ENCODE measurements around the gene FDXR.
"Not testable (repeated sequence)": the region's sequence is repeated elsewhere in the genome, so short reads cannot be mapped to it uniquely, and the experiment has no call there.

FDXR gene

GRCh38 chr17:74874615-74875037 lies 1.8 kb upstream of the FDXR start:
- FAIRE-seq: no peak
- no peak for DNase-seq (ENCODE audit: insufficient read length, low spot score)

- FAIRE-seq (peak; percentile 28), DNase-seq (ENCODE audit: insufficient read length, low spot score) (no peak)
These were observed 1.2 kb upstream of the FDXR start for GRCh38 chr17:74873874-74874614.

GRCh38 chr17:74873037-74873873 lies 461 bp upstream of the FDXR start:
- FAIRE-seq (peak; percentile 93), DNase-seq (ENCODE audit: insufficient read length, low spot score) (peak; percentile 98)

- DNase-seq (ENCODE audit: insufficient read length, low spot score) (no peak), FAIRE-seq (no peak)
These were observed 1.3 kb downstream of the FDXR start for GRCh38 chr17:74871356-74872076.

GRCh38 chr17:74870512-74870911 lies 2.3 kb downstream of the FDXR start:
- FAIRE-seq: no peak
- DNase-seq (ENCODE audit: insufficient read length, low spot score): no peak

GRCh38 chr17:74870028-74870427 lies 2.8 kb downstream of the FDXR start:
- FAIRE-seq: not testable (repeated sequence)

GRCh38 chr17:74868908-74869255 lies 3.9 kb downstream of the FDXR start:
- FAIRE-seq (no peak), DNase-seq (ENCODE audit: insufficient read length, low spot score) (no peak)

More at GRCh38 chr17:74870028-74870427, 2.8 kb downstream of the FDXR start:
- not testable (repeated sequence) for DNase-seq (ENCODE audit: insufficient read length, low spot score)

GRCh38 chr17:74868251-74868907 lies 4.4 kb downstream of the FDXR start:
- FAIRE-seq (no peak), DNase-seq (ENCODE audit: insufficient read length, low spot score) (no peak)

- no peak for FAIRE-seq
- DNase-seq (ENCODE audit: insufficient read length, low spot score): no peak
These were observed 6.5 kb downstream of the FDXR start for GRCh38 chr17:74866198-74866835.

- no peak for DNase-seq (ENCODE audit: insufficient read length, low spot score)
- no peak for FAIRE-seq
These were observed 7.1 kb downstream of the FDXR start for GRCh38 chr17:74865504-74866197.

GRCh38 chr17:74864866-74865395 lies 7.9 kb downstream of the FDXR start:
- DNase-seq (ENCODE audit: insufficient read length, low spot score): peak; percentile 87
- peak; percentile 92 for FAIRE-seq

GRCh38 chr17:74864297-74864865 lies 8.4 kb downstream of the FDXR start:
- no peak for DNase-seq (ENCODE audit: insufficient read length, low spot score)
- FAIRE-seq: no peak

- FAIRE-seq: no peak
- DNase-seq (ENCODE audit: insufficient read length, low spot score): no peak
These were observed 9.1 kb downstream of the FDXR start for GRCh38 chr17:74863420-74864296.

- no peak for FAIRE-seq
These were observed 9.9 kb downstream of the FDXR start for GRCh38 chr17:74862919-74863318.

GRCh38 chr17:74862108-74862901 lies 10.5 kb downstream of the FDXR start:
- peak; percentile 92 for DNase-seq (ENCODE audit: insufficient read length, low spot score)
- peak; percentile 52 for FAIRE-seq

More at GRCh38 chr17:74862919-74863318, 9.9 kb downstream of the FDXR start:
- no peak for DNase-seq (ENCODE audit: insufficient read length, low spot score)

- DNase-seq (ENCODE audit: insufficient read length, low spot score) (no peak), FAIRE-seq (no peak)
These were observed 11.1 kb downstream of the FDXR start for GRCh38 chr17:74861662-74862107.

Data from GM19239 (cell line).